Panc1 (cell line): ENCODE data around the gene ALDH16A1.

Experiments used
- POLR2AphosphoS5 ChIP-seq: IDR thresholded peaks from 2 replicates; pipeline ENCODE4 v1.6.1; 2012; ENCODE audit warnings: mild to moderate bottlenecking, low read depth, low read length, moderate library complexity
- TF ChIP-seq, protein P1 (sequence below): fragments of 450-650 bp; IDR thresholded peaks from 2 replicates; pipeline ENCODE4 v1.5.1; 2017; ENCODE audit warnings: mild to moderate bottlenecking

DNA sequence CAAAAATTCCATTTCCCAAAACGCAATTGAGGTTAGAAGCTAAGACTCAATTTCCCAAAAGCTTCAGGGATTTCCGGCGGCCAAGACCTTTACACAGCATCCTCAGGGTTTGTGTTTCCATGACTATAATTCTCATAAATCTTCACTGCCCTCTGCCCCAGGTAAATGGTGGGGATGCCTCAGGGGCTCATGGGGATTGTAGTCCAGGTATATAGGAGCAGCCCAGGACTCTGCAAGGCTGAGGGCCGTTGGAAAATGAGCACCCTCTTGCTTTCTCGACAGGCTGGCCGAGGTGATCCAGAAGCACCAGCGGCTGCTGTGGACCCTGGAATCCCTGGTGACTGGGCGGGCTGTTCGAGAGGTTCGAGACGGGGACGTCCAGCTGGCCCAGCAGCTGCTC lies 6.4 kb downstream of the ALDH16A1 start:
- TF ChIP-seq, protein P1, sequence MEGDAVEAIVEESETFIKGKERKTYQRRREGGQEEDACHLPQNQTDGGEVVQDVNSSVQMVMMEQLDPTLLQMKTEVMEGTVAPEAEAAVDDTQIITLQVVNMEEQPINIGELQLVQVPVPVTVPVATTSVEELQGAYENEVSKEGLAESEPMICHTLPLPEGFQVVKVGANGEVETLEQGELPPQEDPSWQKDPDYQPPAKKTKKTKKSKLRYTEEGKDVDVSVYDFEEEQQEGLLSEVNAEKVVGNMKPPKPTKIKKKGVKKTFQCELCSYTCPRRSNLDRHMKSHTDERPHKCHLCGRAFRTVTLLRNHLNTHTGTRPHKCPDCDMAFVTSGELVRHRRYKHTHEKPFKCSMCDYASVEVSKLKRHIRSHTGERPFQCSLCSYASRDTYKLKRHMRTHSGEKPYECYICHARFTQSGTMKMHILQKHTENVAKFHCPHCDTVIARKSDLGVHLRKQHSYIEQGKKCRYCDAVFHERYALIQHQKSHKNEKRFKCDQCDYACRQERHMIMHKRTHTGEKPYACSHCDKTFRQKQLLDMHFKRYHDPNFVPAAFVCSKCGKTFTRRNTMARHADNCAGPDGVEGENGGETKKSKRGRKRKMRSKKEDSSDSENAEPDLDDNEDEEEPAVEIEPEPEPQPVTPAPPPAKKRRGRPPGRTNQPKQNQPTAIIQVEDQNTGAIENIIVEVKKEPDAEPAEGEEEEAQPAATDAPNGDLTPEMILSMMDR: no peak
- TF ChIP-seq POLR2AphosphoS5: no peak
